Left ventricle myocardium inferior (tissue), 1 donor: ENCODE results near the gene SMYD3. TPM values are rescaled to one million over a fixed set of nuclear protein-coding genes. Genes with fewer than 3 reads are reported as not detected.

Source experiments
- DNase-seq: peaks from one replicate; pipeline ENCODE4 v3.0.0-alpha.2; 2020
- H3K27ac ChIP-seq: fragments of 200-600 bp; replicated peaks from 2 replicates; pipeline ENCODE4 v1.8.0; 2021
- H3K27me3 ChIP-seq: fragments of 200-600 bp; 2 replicates; pipeline ENCODE4 v1.8.0; 2021; ENCODE audit warnings: low read depth
- H3K36me3 ChIP-seq: fragments of 200-600 bp; 2 replicates; pipeline ENCODE4 v1.8.0; 2021
- H3K4me1 ChIP-seq: fragments of 200-600 bp; 2 replicates; pipeline ENCODE4 v1.8.0; 2021
- H3K4me3 ChIP-seq: fragments of 200-600 bp; 2 replicates; pipeline ENCODE4 v1.8.0; 2021; ENCODE audit warnings: mild to moderate bottlenecking, moderate library complexity
- H3K9me3 ChIP-seq: fragments of 200-600 bp; replicated peaks from 2 replicates; pipeline ENCODE4 v1.8.0; 2021
- CTCF ChIP-seq: fragments of 200-600 bp; IDR thresholded peaks from 2 replicates; pipeline ENCODE4 v1.8.0; 2021; ENCODE audit warnings: antibody characterized with exemption, mild to moderate bottlenecking, borderline replicate concordance
- intact Hi-C: fragments of 100-400 bp; cut with micrococcal nuclease; formaldehyde crosslinking; loops from one replicate; pipeline ENCODE4 v1.11.0; 2022
- total RNA-seq: library from RNA; stranded (reverse); fragmentation: NEBNext Ultra II Directional; extraction: Animal tissue kit (Norgen Biotek cat#: 25700); gene quantifications from one replicate; pipeline ENCODE4 v1.2.1, GENCODE V29; 2021
- donor health status: DM: no; HTN: yes; CAD: no; lungs with severe emphysema.

Gene SMYD3
- total RNA-seq, 1 donor from 2014 or later, result 9.9 TPM

- H3K9me3 ChIP-seq, result no peaks in the 10 kb centered on the region
- no peak for DNase-seq
- no peak overlapping the region for H3K27ac ChIP-seq
- no peaks in the 10 kb centered on the region for H3K36me3 ChIP-seq
- no peaks in the 10 kb centered on the region for H3K4me1 ChIP-seq
- intact Hi-C loops, result no loop called here
- no peak overlapping the region for H3K4me3 ChIP-seq
- no peaks in the 10 kb centered on the region for H3K27me3 ChIP-seq
- no peak for TF ChIP-seq CTCF
These were observed 706.0 kb downstream of the SMYD3 start for GRCh38 chr1:245800901-245801605.

- no peak for DNase-seq
- H3K4me3 ChIP-seq, result no peak overlapping the region
- no peaks in the 10 kb centered on the region for H3K4me1 ChIP-seq
- H3K27me3 ChIP-seq, result no peaks in the 10 kb centered on the region
- H3K27ac ChIP-seq, result no peak overlapping the region
- H3K36me3 ChIP-seq, result no peaks in the 10 kb centered on the region
- no peak for TF ChIP-seq CTCF
- no peaks in the 10 kb centered on the region for H3K9me3 ChIP-seq
- intact Hi-C loops, result no loop called here
These were observed 708.7 kb downstream of the SMYD3 start for GRCh38 chr1:245798349-245798711.

- intact Hi-C loops, result no loop called here
- Histone ChIP-seq H3K9me3 (no peaks in the 10 kb centered on the region), H3K4me1 (no peaks in the 10 kb centered on the region), H3K4me3 (no peak overlapping the region), H3K36me3 (no peaks in the 10 kb centered on the region), H3K27me3 (no peaks in the 10 kb centered on the region), H3K27ac (no peak overlapping the region)
- no peak for DNase-seq
- peak; percentile 15 for TF ChIP-seq CTCF
These were observed 709.3 kb downstream of the SMYD3 start for GRCh38 chr1:245797592-245798348.

GRCh38 chr1:245791410-245792312 lies 715.4 kb downstream of the SMYD3 start:
- peak overlapping the region; percentile 53 for H3K27ac ChIP-seq
- H3K27me3 ChIP-seq, result no peaks in the 10 kb centered on the region
- TF ChIP-seq CTCF, result no peak
- H3K4me3 ChIP-seq, result no peak overlapping the region
- H3K36me3 ChIP-seq, result no peaks in the 10 kb centered on the region
- intact Hi-C loops, result no loop called here
- no peak for DNase-seq
- H3K9me3 ChIP-seq, result no peaks in the 10 kb centered on the region
- peaks cover 23% of the 10 kb centered on the region for H3K4me1 ChIP-seq

- H3K27me3 ChIP-seq, result no peaks in the 10 kb centered on the region
- no peaks in the 10 kb centered on the region for H3K9me3 ChIP-seq
- no peak for DNase-seq
- intact Hi-C loops, result no loop called here
- H3K27ac ChIP-seq, result no peak overlapping the region
- TF ChIP-seq CTCF, result no peak
- H3K4me1 ChIP-seq, result peaks cover 23% of the 10 kb centered on the region
- no peaks in the 10 kb centered on the region for H3K36me3 ChIP-seq
- no peak overlapping the region for H3K4me3 ChIP-seq
These were observed 716.6 kb downstream of the SMYD3 start for GRCh38 chr1:245790441-245790840.
